Measurements from ENCODE around the gene PA2G4.

PA2G4 gene

DNA sequence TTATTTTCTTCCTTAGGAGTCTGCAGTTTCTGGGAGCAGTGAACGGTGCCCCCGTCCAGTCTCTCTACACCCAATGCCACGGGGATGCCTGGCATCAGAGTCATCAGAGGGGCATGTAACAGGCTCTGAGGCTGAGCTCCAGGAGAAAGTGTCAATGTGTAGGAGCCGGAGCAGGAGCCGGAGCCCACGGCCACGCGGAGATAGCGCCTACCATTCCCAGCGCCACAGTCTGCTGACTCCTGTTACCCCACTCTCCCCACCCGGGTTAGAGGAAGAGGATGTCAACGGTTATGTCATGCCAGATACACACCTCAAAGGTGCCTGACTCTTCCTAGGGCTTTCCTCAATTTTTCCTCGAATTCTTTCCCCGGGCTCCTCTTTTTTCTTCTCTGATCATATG is 3.3 kb upstream of the PA2G4 start:
- no peak overlapping the region for H3K27ac ChIP-seq
- TF ChIP-seq, protein P1, sequence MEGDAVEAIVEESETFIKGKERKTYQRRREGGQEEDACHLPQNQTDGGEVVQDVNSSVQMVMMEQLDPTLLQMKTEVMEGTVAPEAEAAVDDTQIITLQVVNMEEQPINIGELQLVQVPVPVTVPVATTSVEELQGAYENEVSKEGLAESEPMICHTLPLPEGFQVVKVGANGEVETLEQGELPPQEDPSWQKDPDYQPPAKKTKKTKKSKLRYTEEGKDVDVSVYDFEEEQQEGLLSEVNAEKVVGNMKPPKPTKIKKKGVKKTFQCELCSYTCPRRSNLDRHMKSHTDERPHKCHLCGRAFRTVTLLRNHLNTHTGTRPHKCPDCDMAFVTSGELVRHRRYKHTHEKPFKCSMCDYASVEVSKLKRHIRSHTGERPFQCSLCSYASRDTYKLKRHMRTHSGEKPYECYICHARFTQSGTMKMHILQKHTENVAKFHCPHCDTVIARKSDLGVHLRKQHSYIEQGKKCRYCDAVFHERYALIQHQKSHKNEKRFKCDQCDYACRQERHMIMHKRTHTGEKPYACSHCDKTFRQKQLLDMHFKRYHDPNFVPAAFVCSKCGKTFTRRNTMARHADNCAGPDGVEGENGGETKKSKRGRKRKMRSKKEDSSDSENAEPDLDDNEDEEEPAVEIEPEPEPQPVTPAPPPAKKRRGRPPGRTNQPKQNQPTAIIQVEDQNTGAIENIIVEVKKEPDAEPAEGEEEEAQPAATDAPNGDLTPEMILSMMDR (conservative IDR thresholded peaks at IDR 0.05): no peak

DNA sequence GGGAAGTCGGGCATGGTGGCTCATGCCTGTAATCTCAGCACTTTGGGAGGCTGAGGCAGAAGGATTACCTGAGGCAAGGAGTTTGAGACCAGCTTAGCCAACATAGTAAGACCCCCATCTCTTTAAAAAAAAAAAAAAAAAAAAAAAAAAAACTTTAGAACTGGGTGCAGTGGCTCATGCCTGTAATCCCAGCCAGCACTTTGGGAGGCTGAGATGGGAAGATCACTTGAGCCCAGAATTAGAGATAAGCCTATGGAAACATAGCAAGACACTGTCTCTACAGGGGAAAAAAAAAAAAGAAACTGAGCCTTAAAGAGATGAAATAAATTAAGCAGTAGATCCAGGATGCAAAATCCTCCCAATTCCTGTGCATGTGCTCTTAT is 1.7 kb upstream of the PA2G4 start:
- peak overlapping the region; percentile 95 for H3K27ac ChIP-seq

DNA sequence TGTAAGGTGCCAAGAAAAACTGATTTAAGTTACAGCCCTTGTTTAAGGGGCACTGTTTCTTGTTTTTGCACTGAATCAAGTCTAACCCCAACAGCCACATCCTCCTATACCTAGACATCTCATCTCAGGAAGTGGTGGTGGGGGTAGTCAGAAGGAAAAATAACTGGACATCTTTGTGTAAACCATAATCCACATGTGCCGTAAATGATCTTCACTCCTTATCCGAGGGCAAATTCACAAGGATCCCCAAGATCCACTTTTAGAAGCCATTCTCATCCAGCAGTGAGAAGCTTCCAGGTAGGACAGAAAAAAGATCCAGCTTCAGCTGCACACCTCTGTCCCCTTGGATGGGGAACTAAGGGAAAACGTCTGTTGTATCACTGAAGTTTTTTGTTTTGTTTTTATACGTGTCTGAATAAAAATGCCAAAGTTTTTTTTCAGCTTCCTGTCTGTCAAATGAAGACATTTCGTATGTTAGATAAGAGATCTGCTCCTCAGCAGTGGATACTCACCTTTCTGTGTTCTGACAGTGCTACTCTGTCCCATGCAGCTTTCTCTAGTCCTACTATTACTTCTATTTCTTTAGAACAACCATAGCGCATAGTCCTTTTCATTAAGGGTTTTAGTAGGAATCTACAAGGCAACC is 1.2 kb upstream of the PA2G4 start:
- TF ChIP-seq, protein P1 (conservative IDR thresholded peaks at IDR 0.05): no peak
- H3K27ac ChIP-seq: peak overlapping the region; percentile 95

More for the DNA sequence above, 1.7 kb upstream of the PA2G4 start:
- TF ChIP-seq, protein P1 (conservative IDR thresholded peaks at IDR 0.05): no peak

DNA sequence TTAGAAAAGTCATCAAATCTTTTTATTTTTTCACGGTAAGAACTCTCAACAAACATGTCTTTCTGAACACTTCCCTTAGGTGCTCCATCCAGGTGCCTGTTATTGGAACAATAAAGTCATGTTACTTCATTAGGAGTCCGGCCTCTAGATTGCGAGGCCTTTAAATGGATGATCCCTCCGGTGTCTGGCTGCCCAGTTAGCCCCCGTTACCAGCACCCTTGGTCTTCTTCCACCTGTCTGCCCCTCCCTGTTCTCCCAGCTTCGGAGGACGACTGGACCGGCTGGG is 593 bp upstream of the PA2G4 start:
- peak overlapping the region; percentile 95 for H3K27ac ChIP-seq
- TF ChIP-seq, protein P1 (conservative IDR thresholded peaks at IDR 0.05): no peak

DNA sequence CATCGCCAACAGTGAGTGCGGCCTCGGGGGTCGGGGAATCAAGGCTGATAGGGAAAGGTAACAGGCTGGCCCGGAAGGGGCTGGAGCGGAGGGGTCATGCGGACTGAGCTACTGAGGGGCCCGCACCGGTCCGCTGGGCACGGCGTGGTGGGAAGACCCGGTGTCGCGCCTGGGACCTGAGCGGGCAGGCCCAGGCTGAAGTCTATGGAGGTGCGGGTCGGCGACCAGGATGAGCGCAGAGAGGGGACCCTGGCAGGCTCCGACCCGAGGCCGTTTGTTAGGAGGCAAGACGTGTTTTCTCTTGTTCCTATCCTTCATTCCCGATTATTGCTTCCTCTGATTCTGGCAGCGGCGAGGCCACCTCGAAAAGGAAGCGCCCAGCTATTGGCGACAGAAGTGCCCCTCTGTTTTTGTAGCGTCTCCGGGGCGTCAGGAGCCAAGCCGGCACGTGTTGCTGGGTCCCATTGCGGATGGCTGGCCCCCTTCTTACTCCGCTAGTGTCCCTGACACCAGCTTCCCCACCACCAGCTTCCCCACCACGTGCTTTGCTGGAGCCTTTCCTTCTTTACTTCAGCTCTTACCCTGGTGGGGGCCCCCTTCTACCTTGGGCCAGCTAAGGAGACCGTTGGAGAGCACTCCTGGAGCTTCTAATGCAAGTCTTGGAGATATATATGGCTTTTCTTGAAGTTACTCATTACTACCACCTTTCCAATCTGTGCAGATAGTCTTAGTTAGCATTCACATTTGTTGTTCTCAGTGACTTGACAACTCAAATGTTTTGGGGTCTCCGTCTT is 653 bp downstream of the PA2G4 start:
- TF ChIP-seq, protein P1 (conservative IDR thresholded peaks at IDR 0.05): no peak
- peak overlapping the region; percentile 95 for H3K27ac ChIP-seq

DNA sequence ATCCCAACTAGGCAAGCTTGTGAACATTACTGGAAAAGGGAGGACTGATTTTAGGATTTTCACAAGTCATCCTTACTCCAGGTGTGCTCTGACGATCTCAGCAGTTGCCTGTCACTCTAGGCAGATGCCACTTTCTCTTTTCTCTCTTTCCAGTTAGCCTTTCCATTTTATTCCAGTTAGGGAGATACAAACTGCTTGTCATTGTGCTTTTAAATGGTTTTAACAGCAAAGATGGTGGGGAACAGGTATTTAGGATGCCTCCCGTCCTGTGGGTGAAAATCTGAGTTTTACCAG is 1.2 kb downstream of the PA2G4 start:
- peak overlapping the region; percentile 95 for H3K27ac ChIP-seq
- TF ChIP-seq, protein P1 (conservative IDR thresholded peaks at IDR 0.05): no peak

DNA sequence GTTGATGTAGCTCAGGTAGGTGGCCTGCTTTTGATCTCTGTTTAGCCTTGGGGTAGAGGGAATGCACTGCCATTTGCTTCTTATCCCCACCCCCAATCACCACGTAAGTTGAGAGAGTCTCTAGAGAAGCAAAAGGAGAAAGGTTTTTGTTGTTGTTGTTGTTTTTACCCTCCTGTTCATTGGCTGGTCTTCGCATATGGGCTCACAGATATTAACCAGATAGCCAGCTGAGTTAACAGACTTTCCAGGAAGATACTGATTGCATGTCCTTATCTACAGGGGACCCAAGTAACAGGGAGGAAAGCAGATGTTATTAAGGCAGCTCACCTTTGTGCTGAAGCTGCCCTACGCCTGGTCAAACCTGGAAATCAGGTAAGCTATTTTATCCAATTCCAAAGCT is 2.9 kb downstream of the PA2G4 start:
- peak overlapping the region; percentile 95; the same call in 1 of the 2 replicates for H3K27ac ChIP-seq
- TF ChIP-seq, protein P1 (conservative IDR thresholded peaks at IDR 0.05): no peak
